Mesenteric fat pad (tissue), 1 donor: ENCODE measurements around the gene NPHP1. TPM values are rescaled to one million over a fixed set of nuclear protein-coding genes. Genes with fewer than 3 reads are reported as not detected.
"Not testable (repeated sequence)": the region's sequence is repeated elsewhere in the genome, so short reads cannot be mapped to it uniquely, and the experiment has no call there.

Experiments used
- DNase-seq: peaks from one replicate; pipeline ENCODE4 v3.0.0-alpha.2; 2020; ENCODE audit warnings: low spot score
- total RNA-seq: library from RNA; stranded (reverse); fragmentation: NEBNext Ultra II Directional; extraction: Animal tissue kit (Norgen Biotek cat#: 25700); gene quantifications from one replicate; pipeline ENCODE4 v1.2.1, GENCODE V29; 2021
- donor health status: DM: yes; HTN: yes; CAD: no.

NPHP1 gene
- total RNA-seq, 1 donor from 2014 or later, result 2.2 TPM

- no peak for DNase-seq
These were observed 74.1 kb downstream of the NPHP1 start for GRCh38 chr2:110130757-110131156.

- DNase-seq, result no peak
These were observed 77.9 kb downstream of the NPHP1 start for GRCh38 chr2:110126906-110127305.

- no peak for DNase-seq
These were observed 78.6 kb downstream of the NPHP1 start for GRCh38 chr2:110126086-110126773.

- DNase-seq, result no peak
These were observed 79.7 kb downstream of the NPHP1 start for GRCh38 chr2:110124939-110125691.

GRCh38 chr2:110124038-110124825 is 80.6 kb downstream of the NPHP1 start:
- no peak for DNase-seq

GRCh38 chr2:110121592-110121991 is 83.2 kb downstream of the NPHP1 start:
- DNase-seq, result no peak

- DNase-seq, result no peak
These were observed 83.8 kb downstream of the NPHP1 start for GRCh38 chr2:110121052-110121334.

- DNase-seq, result no peak
These were observed 84.4 kb downstream of the NPHP1 start for GRCh38 chr2:110120171-110121051.

- no peak for DNase-seq
These were observed 88.6 kb downstream of the NPHP1 start for GRCh38 chr2:110116033-110116710.

GRCh38 chr2:110115291-110116032 is 89.4 kb downstream of the NPHP1 start, which contains the start of gene MALL:
Gene MALL (minus strand): TSS chr2:110115822. CDS start chr2:110115792, 30 bp downstream.
- no peak for DNase-seq

GRCh38 chr2:110114831-110115255 is 90.0 kb downstream of the NPHP1 start:
- DNase-seq, result no peak

- no peak for DNase-seq
These were observed 90.7 kb downstream of the NPHP1 start for GRCh38 chr2:110113961-110114591.

GRCh38 chr2:110108291-110108690 is 96.5 kb downstream of the NPHP1 start:
- DNase-seq, result not testable (repeated sequence)

GRCh38 chr2:110107092-110108079 is 97.4 kb downstream of the NPHP1 start:
- DNase-seq, result no peak

GRCh38 chr2:110106642-110107041 is 98.2 kb downstream of the NPHP1 start:
- no peak for DNase-seq

GRCh38 chr2:110105608-110106467 is 99.0 kb downstream of the NPHP1 start:
- no peak for DNase-seq

- DNase-seq, result no peak
These were observed 99.6 kb downstream of the NPHP1 start for GRCh38 chr2:110105183-110105582.
